ENCODE data around the gene TMEM87B. TPM values are rescaled to one million over a fixed set of nuclear protein-coding genes. Genes with fewer than 3 reads are reported as not detected.

Gene TMEM87B
- total RNA-seq, 2 experiments from 2014 or later: 11.4 to 12.2 TPM

DNA sequence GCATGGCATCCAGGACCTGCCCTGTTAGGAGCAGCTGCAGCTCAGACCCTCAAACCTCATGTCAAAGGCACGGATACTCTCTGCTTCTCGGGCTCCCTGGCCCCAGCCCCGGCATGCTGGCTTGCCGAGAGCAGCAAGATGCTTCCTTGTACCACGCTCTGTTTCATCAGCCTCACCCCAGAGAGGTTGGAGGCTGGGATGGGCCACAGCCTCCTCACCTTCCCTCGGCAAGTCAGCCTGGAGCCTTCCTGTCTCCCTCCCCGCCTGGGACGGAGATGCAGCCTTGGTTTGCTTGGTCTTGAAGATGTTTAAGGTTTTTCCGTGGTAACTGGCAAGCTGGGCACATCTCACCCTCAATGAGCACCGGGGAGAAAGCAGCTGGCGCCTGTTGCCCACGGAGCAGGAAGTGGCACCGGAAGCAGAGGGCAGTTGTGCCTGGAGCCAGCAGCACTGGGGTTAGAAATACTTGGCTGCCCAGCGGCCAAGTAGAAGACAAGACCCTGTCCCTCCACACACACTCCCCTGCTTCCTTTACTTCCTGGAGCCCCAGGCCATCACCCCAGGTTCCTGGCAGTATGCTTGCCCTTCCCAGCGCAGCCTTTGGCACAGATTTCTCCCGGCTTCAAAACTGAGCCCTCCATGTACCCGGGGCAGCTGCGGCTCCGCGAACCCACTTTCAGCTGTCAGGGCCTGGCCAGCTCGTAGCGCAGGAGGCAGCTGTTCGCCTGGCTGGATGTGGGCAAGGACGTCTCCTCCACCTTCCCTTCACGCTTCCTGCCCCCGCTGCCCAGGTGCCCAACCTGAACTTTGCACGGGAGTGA lies 100.5 kb downstream of the TMEM87B start:
- H3K27me3 Mint-ChIP-seq: no peaks in the 10 kb centered on the region
- peak; percentile 50 for ATAC-seq
- H3K4me1 Mint-ChIP-seq (ENCODE audit: low read depth): peaks cover 37% of the 10 kb centered on the region

DNA sequence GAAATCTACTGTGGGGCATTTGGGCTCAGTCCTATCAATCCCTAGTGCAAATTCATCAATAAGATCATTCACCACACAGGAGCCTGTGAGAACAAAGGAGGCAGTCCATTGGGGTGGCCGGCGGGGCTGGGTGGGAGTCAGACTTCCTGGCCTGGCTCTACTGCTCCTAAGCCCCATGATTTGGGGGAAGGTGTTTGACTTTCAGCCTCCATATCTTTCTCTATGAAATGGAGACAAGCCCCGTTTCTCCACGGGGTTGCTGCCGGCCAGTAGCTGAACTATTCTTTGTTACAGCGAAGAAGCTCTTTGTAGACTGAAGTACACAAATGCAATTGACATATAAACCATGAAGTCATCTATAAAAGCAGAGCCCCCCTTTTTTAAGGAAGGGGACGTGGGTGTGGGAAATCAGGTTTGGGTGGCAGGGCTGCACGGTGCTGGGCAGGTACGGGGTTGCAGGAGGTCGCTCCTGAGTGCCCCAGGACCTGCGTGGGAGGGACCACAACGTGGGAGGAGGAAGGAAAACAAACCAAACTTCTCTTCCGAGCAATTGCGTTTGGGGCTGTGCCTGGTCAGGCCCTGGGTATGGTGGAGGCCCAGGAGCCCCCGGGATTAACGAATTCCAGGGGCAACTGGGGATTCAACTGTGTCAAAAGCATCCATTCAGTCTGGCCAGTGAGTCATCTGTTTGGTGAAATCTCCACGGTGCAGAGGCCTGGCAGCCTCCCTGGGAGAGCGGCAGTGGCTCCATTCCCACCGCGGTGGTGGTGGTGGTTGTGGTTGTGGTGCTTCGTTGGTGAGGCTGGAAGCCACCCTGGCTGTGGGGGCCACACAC lies 101.3 kb downstream of the TMEM87B start:
- H3K27ac Mint-ChIP-seq: peak overlapping the region; percentile 68
- ChIA-PET CTCF (interaction anchor here (0.8 to 1.8 kb wide), 3 partner anchors 26 to 103 kb away, joined by 3 to 5 read pairs (median 4); no protein-coding TSS in a partner anchor), POLR2A (interaction anchor here (2.1 to 2.5 kb wide), 2 partner anchors 26 to 99 kb away, joined by 8 read pairs; partner anchors contain the start of gene ZC3H8)
- peak overlapping the region; percentile 56 for H3K4me3 Mint-ChIP-seq
- TF ChIP-seq, protein P1, sequence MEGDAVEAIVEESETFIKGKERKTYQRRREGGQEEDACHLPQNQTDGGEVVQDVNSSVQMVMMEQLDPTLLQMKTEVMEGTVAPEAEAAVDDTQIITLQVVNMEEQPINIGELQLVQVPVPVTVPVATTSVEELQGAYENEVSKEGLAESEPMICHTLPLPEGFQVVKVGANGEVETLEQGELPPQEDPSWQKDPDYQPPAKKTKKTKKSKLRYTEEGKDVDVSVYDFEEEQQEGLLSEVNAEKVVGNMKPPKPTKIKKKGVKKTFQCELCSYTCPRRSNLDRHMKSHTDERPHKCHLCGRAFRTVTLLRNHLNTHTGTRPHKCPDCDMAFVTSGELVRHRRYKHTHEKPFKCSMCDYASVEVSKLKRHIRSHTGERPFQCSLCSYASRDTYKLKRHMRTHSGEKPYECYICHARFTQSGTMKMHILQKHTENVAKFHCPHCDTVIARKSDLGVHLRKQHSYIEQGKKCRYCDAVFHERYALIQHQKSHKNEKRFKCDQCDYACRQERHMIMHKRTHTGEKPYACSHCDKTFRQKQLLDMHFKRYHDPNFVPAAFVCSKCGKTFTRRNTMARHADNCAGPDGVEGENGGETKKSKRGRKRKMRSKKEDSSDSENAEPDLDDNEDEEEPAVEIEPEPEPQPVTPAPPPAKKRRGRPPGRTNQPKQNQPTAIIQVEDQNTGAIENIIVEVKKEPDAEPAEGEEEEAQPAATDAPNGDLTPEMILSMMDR (IDR thresholded peaks at IDR 0.05): no peak
- intact Hi-C loops (cut with micrococcal nuclease): no loop called here
- H3K27me3 Mint-ChIP-seq: no peaks in the 10 kb centered on the region
- no peaks in the 10 kb centered on the region for H3K9me3 Mint-ChIP-seq
- DNase-seq (peak; percentile 63), ATAC-seq (peak; percentile 37)
- H3K4me1 Mint-ChIP-seq (ENCODE audit: low read depth): peaks cover 37% of the 10 kb centered on the region
- H3K36me3 Mint-ChIP-seq (ENCODE audit: low read depth): no peaks in the 10 kb centered on the region

More for the DNA sequence above, 100.5 kb downstream of the TMEM87B start:
- Mint-ChIP-seq H3K36me3 (ENCODE audit: low read depth) (no peaks in the 10 kb centered on the region), H3K27ac (peak overlapping the region; percentile 68), H3K4me3 (peak overlapping the region; percentile 56), H3K9me3 (no peaks in the 10 kb centered on the region)
- POLR2A ChIA-PET: interaction anchor here (1.0 to 2.5 kb wide), 3 partner anchors 27 to 100 kb away, joined by 6 to 8 read pairs (median 8); partner anchors contain the start of gene ZC3H8
- intact Hi-C loops (cut with micrococcal nuclease): no loop called here
- peak; percentile 62 for DNase-seq
- CTCF ChIA-PET: interaction anchor here (1.3 to 1.8 kb wide), 3 partner anchors 26 to 258 kb away, joined by 3 to 5 read pairs (median 4); partner anchors contain the start of gene MERTK
- TF ChIP-seq, protein P1 (IDR thresholded peaks at IDR 0.05): no peak

DNA sequence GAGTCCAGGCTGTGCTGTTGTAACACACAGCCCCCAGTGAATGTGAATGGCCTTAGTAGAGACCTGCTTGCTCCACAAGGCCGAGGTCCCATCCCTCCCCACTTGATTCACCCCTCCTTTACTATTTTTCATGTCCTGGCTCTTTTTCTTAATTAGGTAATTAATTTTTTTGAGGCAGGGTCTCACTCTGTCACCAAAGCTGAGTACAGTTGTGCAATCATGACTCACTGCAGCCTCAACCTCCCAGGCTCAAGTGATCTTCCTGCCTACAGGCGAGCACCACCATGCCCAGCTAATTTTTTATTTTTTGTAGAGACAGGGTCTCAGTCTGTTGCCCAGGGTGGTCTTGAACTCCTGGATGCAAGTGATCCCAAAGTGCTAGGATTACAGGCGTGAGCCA lies 102.4 kb downstream of the TMEM87B start:
- intact Hi-C loops (cut with micrococcal nuclease): no loop called here
- H3K9me3 Mint-ChIP-seq: no peaks in the 10 kb centered on the region
- ATAC-seq (no peak), DNase-seq (no peak)
- no peaks in the 10 kb centered on the region for H3K27me3 Mint-ChIP-seq
- CTCF ChIA-PET: interaction anchor here (1.1 kb wide), 1 partner anchor 11 kb away, joined by 3 read pairs; no protein-coding TSS in a partner anchor
- peaks cover 37% of the 10 kb centered on the region for H3K4me1 Mint-ChIP-seq (ENCODE audit: low read depth)
- no peak overlapping the region for H3K4me3 Mint-ChIP-seq
- peak overlapping the region; percentile 38 for H3K27ac Mint-ChIP-seq
- no peaks in the 10 kb centered on the region for H3K36me3 Mint-ChIP-seq (ENCODE audit: low read depth)
- TF ChIP-seq, protein P1 (IDR thresholded peaks at IDR 0.05): no peak
- POLR2A ChIA-PET: no interaction called here

DNA sequence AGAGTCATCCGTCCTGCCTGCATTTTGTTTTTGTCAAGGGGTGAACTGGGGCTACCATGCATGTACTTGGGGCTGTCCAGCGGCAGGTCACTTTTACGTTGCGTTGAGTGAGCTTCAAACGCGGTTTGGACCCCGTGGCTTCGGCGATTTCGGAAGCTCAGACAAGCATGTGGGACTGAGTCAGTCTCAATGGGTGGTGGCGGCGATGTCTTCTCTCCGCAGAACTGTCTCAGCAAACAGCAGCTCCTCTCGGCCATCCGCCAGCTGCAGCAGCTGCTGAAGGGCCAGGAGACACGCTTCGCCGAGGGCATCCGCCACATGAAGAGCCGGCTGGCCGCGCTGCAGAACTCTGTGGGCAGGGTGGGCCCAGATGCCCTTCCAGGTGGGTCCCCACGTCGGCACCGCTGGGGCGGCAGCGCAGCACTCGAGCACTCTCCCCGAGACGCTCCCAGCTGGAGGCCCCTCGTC lies 104.4 kb downstream of the TMEM87B start:
- POLR2A ChIA-PET: no interaction called here
- H3K4me3 Mint-ChIP-seq: no peak overlapping the region
- CTCF ChIA-PET: no interaction called here
- no peaks in the 10 kb centered on the region for H3K27me3 Mint-ChIP-seq
- H3K36me3 Mint-ChIP-seq (ENCODE audit: low read depth): no peaks in the 10 kb centered on the region
- DNase-seq (no peak), ATAC-seq (no peak)
- intact Hi-C loops (cut with micrococcal nuclease): no loop called here
- H3K4me1 Mint-ChIP-seq (ENCODE audit: low read depth): peaks cover 27% of the 10 kb centered on the region
- TF ChIP-seq, protein P1 (IDR thresholded peaks at IDR 0.05): no peak
- H3K27ac Mint-ChIP-seq: no peak overlapping the region
- no peaks in the 10 kb centered on the region for H3K9me3 Mint-ChIP-seq

All from activated CD8-positive, alpha-beta T cell treated with anti-CD3 and anti-CD28 coated beads for 36 hours (primary cell).